HEK293 (cell line): ENCODE results near the gene XDH.

Experiments
- ZNF530 ChIP-seq: fragments of 450-650 bp; formaldehyde crosslinking; IDR thresholded peaks from 2 replicates; pipeline ENCODE4 v1.5.1; 2016; ENCODE audit warnings: low read depth, missing biosample characterization, missing genetic modification characterization
- TF ChIP-seq, protein P1 (sequence below): fragments of 450-650 bp; formaldehyde crosslinking; IDR thresholded peaks from 2 replicates; pipeline ENCODE4 v1.5.1; 2016; ENCODE audit warnings: missing biosample characterization, missing genetic modification characterization
- TF ChIP-seq, protein P2 (sequence below): fragments of 450-650 bp; formaldehyde crosslinking; IDR thresholded peaks from 2 replicates; pipeline ENCODE4 v1.5.1; 2016; ENCODE audit warnings: missing biosample characterization, missing genetic modification characterization

DNA sequence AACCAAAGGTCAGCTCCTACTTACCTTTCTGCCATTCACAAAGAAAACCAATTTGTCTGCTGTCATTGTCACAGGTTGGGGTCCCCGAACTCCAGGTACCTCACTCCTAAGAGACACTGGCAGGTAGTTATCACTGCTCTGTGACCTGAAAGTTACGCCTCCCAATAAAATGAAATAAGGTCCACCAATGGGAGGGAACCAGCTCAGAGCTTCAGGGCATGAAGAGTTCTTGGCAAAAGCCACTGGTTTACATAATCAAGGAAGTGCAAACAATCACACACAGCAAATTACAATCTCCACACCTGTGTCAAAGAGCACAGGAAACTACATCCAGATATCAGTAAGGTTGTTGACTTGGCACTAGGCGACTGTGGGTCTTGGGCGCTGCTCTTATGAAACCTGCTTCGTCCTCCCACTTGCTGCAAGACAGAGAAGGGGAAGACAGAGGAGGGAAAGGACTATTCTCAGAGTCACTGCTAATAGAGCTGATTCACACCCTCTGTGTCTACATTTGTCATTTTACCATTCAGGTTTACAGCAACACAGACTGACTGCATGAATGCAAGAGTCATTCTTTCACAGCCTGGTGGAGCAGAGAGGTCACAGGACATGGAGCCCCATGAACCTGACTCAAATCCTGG is at the start of gene XDH:
- TF ChIP-seq, protein P1, sequence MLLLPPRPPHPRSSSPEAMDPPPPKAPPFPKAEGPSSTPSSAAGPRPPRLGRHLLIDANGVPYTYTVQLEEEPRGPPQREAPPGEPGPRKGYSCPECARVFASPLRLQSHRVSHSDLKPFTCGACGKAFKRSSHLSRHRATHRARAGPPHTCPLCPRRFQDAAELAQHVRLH (tag by site-specific recombination), result no peak
- TF ChIP-seq, protein P2, sequence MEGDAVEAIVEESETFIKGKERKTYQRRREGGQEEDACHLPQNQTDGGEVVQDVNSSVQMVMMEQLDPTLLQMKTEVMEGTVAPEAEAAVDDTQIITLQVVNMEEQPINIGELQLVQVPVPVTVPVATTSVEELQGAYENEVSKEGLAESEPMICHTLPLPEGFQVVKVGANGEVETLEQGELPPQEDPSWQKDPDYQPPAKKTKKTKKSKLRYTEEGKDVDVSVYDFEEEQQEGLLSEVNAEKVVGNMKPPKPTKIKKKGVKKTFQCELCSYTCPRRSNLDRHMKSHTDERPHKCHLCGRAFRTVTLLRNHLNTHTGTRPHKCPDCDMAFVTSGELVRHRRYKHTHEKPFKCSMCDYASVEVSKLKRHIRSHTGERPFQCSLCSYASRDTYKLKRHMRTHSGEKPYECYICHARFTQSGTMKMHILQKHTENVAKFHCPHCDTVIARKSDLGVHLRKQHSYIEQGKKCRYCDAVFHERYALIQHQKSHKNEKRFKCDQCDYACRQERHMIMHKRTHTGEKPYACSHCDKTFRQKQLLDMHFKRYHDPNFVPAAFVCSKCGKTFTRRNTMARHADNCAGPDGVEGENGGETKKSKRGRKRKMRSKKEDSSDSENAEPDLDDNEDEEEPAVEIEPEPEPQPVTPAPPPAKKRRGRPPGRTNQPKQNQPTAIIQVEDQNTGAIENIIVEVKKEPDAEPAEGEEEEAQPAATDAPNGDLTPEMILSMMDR (tag by site-specific recombination), result no peak
- no peak for TF ChIP-seq ZNF530
